Measurements from ENCODE around the gene TBC1D14. TPM values are rescaled to one million over a fixed set of nuclear protein-coding genes. Genes with fewer than 3 reads are reported as not detected.

Gene TBC1D14
- total RNA-seq, 2 donors from 2014 or later = 43.2 to 46.6 TPM

GRCh38 chr4:6956434-6957147 lies 47.0 kb downstream of the TBC1D14 start:
- DNase-seq = peak; percentile 22
- Histone ChIP-seq H3K27me3 (no peaks in the 10 kb centered on the region), H3K4me1 (peaks cover 9% of the 10 kb centered on the region), H3K9me3 (no peaks in the 10 kb centered on the region), H3K9ac (ENCODE audit: low read depth in 2 of 2, low read length in 2 of 2) (peak overlapping the region in 1 of 2 donors; percentile 4), H3K27ac (peak overlapping the region; percentile 20), H3K4me3 (no peak overlapping the region), H3K36me3 (no peaks in the 10 kb centered on the region)
- no peak for TF ChIP-seq CTCF (IDR thresholded peaks at IDR 0.05)
- intact Hi-C loops (cut with DNase I) = no loop called here

- H3K27me3 ChIP-seq = no peaks in the 10 kb centered on the region
- H3K27ac ChIP-seq = peak overlapping the region; percentile 20
- no peaks in the 10 kb centered on the region for H3K9me3 ChIP-seq
- intact Hi-C loops (cut with DNase I) = no loop called here
- H3K4me3 ChIP-seq = no peak overlapping the region
- no peak for TF ChIP-seq CTCF (IDR thresholded peaks at IDR 0.05)
- peak; percentile 17 for DNase-seq
- H3K36me3 ChIP-seq = no peaks in the 10 kb centered on the region
- peaks cover 9% of the 10 kb centered on the region for H3K4me1 ChIP-seq
- no peak overlapping the region for H3K9ac ChIP-seq (ENCODE audit: low read depth in 2 of 2, low read length in 2 of 2)
These were observed 47.5 kb downstream of the TBC1D14 start for GRCh38 chr4:6957148-6957520.

GRCh38 chr4:6957994-6958393 lies 48.4 kb downstream of the TBC1D14 start:
- Histone ChIP-seq H3K4me3 (no peak overlapping the region), H3K27me3 (no peaks in the 10 kb centered on the region), H3K27ac (no peak overlapping the region), H3K4me1 (peaks cover 11% of the 10 kb centered on the region), H3K36me3 (no peaks in the 10 kb centered on the region), H3K9ac (ENCODE audit: low read depth in 2 of 2, low read length in 2 of 2) (no peak overlapping the region), H3K9me3 (no peaks in the 10 kb centered on the region)
- TF ChIP-seq CTCF (IDR thresholded peaks at IDR 0.05) = no peak
- DNase-seq = peak; percentile 19
- intact Hi-C loops (cut with DNase I) = no loop called here

- Histone ChIP-seq H3K4me3 (no peak overlapping the region), H3K9me3 (no peaks in the 10 kb centered on the region), H3K9ac (ENCODE audit: low read depth in 2 of 2, low read length in 2 of 2) (no peak overlapping the region), H3K27me3 (no peaks in the 10 kb centered on the region), H3K36me3 (no peaks in the 10 kb centered on the region), H3K4me1 (peaks cover 6% of the 10 kb centered on the region), H3K27ac (no peak overlapping the region)
- no peak for TF ChIP-seq CTCF (IDR thresholded peaks at IDR 0.05)
- intact Hi-C loops (cut with DNase I) = no loop called here
- no peak for DNase-seq
These were observed 49.6 kb downstream of the TBC1D14 start for GRCh38 chr4:6959261-6959660.

- no peak for TF ChIP-seq CTCF (IDR thresholded peaks at IDR 0.05)
- intact Hi-C loops (cut with DNase I) = no loop called here
- H3K9ac ChIP-seq (ENCODE audit: low read depth in 2 of 2, low read length in 2 of 2) = no peak overlapping the region
- no peaks in the 10 kb centered on the region for H3K9me3 ChIP-seq
- H3K27ac ChIP-seq = no peak overlapping the region
- no peak overlapping the region for H3K4me3 ChIP-seq
- no peaks in the 10 kb centered on the region for H3K36me3 ChIP-seq
- H3K4me1 ChIP-seq = peaks cover 6% of the 10 kb centered on the region
- DNase-seq = no peak
- H3K27me3 ChIP-seq = no peaks in the 10 kb centered on the region
These were observed 50.5 kb downstream of the TBC1D14 start for GRCh38 chr4:6960154-6960553.

Data from colonic mucosa (tissue), 4 donors.